Sigmoid colon (tissue), 4 donors: ENCODE results near the gene KCNJ6.

ENCODE experiments used
- EP300 ChIP-seq, 4 donors: sonication (generic); formaldehyde crosslinking; IDR thresholded peaks; one replicate each; pipeline ENCODE4 v1.6.1; 2017; ENCODE audit warnings: antibody characterized with exemption in 4 of 4
- POLR2A ChIP-seq, 2 donors: fragments of 450-650 bp; IDR thresholded peaks; one replicate each; pipeline ENCODE4 v1.6.1; 2016; ENCODE audit warnings: antibody characterized with exemption in 2 of 2, mild to moderate bottlenecking in 2 of 2, moderate library complexity in 2 of 2
- POLR2AphosphoS5 ChIP-seq, 4 donors: sonication (generic); formaldehyde crosslinking; IDR thresholded peaks; one replicate each; pipeline ENCODE4 v1.6.1; 2017; ENCODE audit warnings: antibody characterized with exemption in 4 of 4
- TF ChIP-seq, protein P1 (sequence below), 4 experiments: fragments of 450-650 bp in 3 of 4; fragments of 200-600 bp in 1 of 4; IDR thresholded peaks; one replicate each; pipeline ENCODE4 v1.5.1; 2016 to 2019; ENCODE audit warnings: antibody characterized with exemption in 4 of 4, mild to moderate bottlenecking in 3 of 4, moderate library complexity in 2 of 4

- TF ChIP-seq, protein P1, sequence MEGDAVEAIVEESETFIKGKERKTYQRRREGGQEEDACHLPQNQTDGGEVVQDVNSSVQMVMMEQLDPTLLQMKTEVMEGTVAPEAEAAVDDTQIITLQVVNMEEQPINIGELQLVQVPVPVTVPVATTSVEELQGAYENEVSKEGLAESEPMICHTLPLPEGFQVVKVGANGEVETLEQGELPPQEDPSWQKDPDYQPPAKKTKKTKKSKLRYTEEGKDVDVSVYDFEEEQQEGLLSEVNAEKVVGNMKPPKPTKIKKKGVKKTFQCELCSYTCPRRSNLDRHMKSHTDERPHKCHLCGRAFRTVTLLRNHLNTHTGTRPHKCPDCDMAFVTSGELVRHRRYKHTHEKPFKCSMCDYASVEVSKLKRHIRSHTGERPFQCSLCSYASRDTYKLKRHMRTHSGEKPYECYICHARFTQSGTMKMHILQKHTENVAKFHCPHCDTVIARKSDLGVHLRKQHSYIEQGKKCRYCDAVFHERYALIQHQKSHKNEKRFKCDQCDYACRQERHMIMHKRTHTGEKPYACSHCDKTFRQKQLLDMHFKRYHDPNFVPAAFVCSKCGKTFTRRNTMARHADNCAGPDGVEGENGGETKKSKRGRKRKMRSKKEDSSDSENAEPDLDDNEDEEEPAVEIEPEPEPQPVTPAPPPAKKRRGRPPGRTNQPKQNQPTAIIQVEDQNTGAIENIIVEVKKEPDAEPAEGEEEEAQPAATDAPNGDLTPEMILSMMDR (IDR thresholded peaks at IDR 0.05): no peak
- no peak for TF ChIP-seq POLR2AphosphoS5 (IDR thresholded peaks at IDR 0.05)
- no peak for TF ChIP-seq POLR2A (IDR thresholded peaks at IDR 0.05)
- TF ChIP-seq EP300 (IDR thresholded peaks at IDR 0.05): no peak
Observed at GRCh38 chr21:37571442-37571841, 344.8 kb downstream of the KCNJ6 start.
